ENCODE data around the gene CACNA2D1.

DNA sequence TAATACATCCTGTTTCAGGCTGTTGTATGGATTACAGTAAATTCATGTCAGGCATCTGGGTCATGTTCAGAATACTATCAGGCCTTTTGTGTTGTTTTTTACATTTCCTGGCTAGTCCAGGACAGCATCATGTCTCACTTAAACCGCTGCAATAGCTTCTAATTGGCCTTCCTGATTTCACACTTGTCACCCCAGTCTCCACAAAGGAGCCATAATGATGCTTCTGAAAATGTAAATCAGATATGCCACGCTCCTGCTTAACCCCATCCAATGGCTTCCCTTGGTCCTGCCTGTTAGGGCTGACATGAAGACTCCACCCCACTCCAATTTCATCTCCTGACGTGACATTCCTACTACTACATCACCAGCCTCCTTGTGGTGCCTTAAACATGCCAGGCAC is 220.0 kb downstream of the CACNA2D1 start:
- TF ChIP-seq, protein P1, sequence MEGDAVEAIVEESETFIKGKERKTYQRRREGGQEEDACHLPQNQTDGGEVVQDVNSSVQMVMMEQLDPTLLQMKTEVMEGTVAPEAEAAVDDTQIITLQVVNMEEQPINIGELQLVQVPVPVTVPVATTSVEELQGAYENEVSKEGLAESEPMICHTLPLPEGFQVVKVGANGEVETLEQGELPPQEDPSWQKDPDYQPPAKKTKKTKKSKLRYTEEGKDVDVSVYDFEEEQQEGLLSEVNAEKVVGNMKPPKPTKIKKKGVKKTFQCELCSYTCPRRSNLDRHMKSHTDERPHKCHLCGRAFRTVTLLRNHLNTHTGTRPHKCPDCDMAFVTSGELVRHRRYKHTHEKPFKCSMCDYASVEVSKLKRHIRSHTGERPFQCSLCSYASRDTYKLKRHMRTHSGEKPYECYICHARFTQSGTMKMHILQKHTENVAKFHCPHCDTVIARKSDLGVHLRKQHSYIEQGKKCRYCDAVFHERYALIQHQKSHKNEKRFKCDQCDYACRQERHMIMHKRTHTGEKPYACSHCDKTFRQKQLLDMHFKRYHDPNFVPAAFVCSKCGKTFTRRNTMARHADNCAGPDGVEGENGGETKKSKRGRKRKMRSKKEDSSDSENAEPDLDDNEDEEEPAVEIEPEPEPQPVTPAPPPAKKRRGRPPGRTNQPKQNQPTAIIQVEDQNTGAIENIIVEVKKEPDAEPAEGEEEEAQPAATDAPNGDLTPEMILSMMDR (conservative IDR thresholded peaks at IDR 0.05 in 1 of 2, IDR thresholded peaks at IDR 0.05 in 1 of 2; ENCODE audit: low read depth in 1 of 2, low read length in 2 of 2), result no peak
- no peak for TF ChIP-seq EZH2 (IDR thresholded peaks at IDR 0.05; ENCODE audit: low read length, missing control alignments)

Measured in fibroblast of lung (primary cell).